ENCODE measurements around the gene SLC39A10.

SLC39A10 gene

DNA sequence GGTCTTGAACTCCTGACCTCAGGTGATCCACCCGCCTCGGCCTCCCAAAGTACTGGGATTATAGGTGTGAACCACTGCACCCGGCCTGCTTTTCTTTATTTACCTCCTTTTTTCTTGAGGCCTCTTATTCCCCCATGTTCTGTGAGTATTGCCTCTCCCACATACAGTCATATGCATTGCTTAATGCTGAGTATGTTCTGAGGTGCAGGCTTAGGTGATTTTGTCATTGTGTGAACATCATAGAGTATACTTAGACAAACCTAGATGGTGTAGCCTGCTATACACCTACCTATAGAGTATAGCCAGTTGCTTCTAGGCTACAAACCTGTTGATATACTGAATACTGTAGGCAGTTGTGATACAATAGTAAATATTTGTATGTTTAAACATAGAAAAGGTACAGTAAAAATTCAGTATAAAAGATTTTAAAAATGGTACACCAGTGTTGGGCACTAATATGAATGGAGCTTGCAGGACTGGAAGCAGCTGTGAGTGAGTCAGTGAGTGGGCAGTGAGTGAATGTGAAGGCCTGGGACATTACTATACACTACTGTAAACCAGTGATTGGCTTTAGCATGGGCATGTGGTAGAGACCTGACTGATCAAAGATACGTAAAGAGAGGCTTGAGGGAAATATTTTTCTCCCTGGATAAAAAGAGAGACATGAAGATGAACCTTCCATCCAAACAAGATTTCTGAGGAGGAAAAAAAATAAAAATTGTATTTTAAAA is 17.6 kb downstream of the SLC39A10 start:
- H3K27ac ChIP-seq, result no peak overlapping the region
- TF ChIP-seq ZFX (IDR thresholded peaks at IDR 0.05; ENCODE audit: borderline replicate concordance), result no peak
- TF ChIP-seq, protein P1, sequence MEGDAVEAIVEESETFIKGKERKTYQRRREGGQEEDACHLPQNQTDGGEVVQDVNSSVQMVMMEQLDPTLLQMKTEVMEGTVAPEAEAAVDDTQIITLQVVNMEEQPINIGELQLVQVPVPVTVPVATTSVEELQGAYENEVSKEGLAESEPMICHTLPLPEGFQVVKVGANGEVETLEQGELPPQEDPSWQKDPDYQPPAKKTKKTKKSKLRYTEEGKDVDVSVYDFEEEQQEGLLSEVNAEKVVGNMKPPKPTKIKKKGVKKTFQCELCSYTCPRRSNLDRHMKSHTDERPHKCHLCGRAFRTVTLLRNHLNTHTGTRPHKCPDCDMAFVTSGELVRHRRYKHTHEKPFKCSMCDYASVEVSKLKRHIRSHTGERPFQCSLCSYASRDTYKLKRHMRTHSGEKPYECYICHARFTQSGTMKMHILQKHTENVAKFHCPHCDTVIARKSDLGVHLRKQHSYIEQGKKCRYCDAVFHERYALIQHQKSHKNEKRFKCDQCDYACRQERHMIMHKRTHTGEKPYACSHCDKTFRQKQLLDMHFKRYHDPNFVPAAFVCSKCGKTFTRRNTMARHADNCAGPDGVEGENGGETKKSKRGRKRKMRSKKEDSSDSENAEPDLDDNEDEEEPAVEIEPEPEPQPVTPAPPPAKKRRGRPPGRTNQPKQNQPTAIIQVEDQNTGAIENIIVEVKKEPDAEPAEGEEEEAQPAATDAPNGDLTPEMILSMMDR (IDR thresholded peaks at IDR 0.05), result no peak

DNA sequence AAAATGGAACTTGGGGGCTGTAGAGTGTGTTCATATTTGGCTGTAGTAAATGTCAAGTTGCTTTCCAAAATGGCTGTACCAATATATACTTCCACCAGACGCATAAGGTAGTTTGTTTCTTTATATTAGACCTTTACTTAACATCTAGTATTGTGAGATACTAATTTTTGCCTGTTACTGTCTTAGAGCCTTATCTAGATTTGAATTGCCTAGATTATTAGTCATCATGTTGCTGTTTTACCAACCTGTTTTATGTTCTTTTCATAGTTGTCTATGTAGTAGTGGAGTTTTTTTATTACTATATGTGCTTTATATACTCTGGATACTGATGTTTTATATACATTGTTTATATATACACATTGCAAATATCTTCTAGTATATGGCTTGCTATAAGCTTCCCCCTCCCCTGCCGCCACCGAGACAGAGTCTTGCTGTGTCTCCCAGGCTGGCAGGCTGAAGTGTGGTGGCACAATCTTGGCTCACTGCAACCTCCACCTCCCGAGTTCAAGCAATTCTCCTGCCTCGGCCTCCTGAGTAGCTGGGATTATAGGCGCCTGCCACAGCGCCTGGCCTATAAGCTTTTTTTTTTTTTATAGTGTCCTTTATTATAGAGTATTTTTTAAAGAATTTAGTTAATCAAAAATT is 18.9 kb downstream of the SLC39A10 start:
- no peak overlapping the region for H3K27ac ChIP-seq
- TF ChIP-seq, protein P1 (IDR thresholded peaks at IDR 0.05), result no peak
- TF ChIP-seq ZFX (IDR thresholded peaks at IDR 0.05; ENCODE audit: borderline replicate concordance), result no peak

DNA sequence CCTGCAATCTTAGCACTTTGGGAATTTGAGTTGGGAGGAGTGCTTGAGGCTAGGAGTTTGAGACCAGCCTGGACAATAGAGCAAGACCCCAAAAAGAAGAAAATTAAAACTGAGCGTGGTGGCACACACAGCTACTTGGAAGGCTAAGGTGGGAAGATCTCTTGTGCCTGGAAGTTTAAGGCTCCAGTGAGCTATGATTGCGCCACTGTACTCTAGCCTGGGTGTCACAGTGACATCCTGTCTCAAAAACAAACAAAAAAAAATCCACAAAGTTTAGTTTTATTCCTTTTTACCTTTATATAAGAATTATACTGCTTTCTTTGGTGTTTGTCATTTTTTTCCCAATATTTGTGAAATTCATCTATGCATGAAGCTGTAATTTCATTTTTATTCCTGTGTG is 20.3 kb downstream of the SLC39A10 start:
- TF ChIP-seq ZFX (IDR thresholded peaks at IDR 0.05; ENCODE audit: borderline replicate concordance), result no peak
- TF ChIP-seq, protein P1 (IDR thresholded peaks at IDR 0.05), result no peak
- H3K27ac ChIP-seq, result no peak overlapping the region

DNA sequence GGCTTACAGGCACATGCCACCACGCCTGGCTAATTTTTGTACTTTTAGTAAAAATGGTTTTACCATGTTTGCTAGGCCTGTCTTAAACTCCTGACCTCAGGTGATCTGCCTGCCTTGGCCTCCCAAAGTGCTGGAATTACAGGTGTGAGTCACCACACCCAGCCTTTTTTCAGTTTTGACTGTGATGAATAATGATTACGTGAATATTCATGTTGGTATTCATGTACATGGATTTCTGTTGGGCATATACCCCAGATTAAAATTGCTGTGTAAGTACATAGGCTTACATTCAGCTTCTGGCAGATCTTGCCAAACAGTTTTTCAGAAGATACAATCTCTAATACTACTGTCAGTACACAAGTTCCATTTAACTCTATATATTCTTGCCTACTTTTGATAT is 20.9 kb downstream of the SLC39A10 start:
- H3K27ac ChIP-seq, result no peak overlapping the region
- TF ChIP-seq, protein P1 (IDR thresholded peaks at IDR 0.05), result no peak

DNA sequence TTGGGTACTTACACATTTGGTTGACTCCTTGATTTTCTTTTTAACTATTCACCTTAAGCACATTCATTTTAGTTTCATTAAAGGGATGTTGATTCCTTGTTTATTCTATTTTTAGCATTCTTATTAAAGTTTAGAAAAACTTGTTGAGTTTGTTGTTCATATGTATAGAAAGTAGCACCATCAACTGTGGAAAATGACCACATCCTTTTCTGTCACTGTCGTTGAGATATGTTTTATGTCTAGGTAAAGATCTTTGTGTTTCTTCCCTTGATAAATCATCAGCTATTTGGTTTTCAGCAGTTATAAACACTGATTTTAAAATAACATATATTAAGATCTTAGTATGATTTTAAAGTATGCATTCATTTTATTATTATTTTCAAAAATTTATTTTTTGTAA is 25.1 kb downstream of the SLC39A10 start:
- H3K27ac ChIP-seq, result no peak overlapping the region
- no peak for TF ChIP-seq ZFX (IDR thresholded peaks at IDR 0.05; ENCODE audit: borderline replicate concordance)
- TF ChIP-seq, protein P1 (IDR thresholded peaks at IDR 0.05), result no peak

DNA sequence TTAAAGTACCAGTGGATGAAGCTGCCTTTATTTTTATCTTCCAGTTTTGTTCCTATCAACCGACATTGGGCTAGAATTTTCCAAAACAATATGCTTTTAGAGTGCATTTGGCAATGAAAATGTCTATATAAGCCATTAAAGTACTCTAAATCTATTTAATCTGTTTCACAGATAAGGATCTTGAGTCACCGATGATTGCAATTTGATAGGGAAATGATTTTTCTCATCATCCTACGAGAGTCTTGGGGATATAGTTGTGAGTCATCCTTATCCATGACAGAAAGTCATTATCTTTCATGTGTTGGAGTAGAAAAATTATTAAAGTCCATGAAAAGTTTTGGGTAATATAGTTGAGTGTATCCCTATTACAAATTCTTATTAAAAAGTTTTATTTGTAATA is 26.1 kb downstream of the SLC39A10 start:
- TF ChIP-seq, protein P1 (IDR thresholded peaks at IDR 0.05), result no peak
- no peak for TF ChIP-seq ZFX (IDR thresholded peaks at IDR 0.05; ENCODE audit: borderline replicate concordance)
- H3K27ac ChIP-seq, result no peak overlapping the region

DNA sequence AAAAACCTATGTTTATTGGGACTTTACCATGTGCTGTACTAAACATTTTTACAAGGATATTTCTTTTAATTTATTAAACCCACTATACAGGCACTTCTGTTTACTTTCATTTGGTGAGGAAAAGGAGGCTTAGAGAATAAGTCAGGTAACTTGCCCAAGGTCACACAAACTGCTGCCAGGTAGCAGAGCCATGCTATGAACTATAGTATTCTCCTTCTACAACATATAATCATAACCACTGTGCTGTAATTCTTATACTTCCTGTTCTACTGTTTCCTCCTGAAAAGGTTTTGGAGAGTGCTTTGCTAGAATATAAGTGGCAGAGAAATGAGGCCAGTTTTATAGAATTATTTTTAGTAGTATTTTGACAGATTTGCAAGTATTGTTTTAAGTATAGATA is 29.5 kb downstream of the SLC39A10 start:
- TF ChIP-seq, protein P1 (IDR thresholded peaks at IDR 0.05), result no peak
- no peak for TF ChIP-seq ZFX (IDR thresholded peaks at IDR 0.05; ENCODE audit: borderline replicate concordance)
- H3K27ac ChIP-seq, result no peak overlapping the region
